ACC112 (cell line): ENCODE measurements around the gene LIG3.
"Not testable (repeated sequence)": the region's sequence is repeated elsewhere in the genome, so short reads cannot be mapped to it uniquely, and the experiment has no call there.

ENCODE experiments used
- H2AFZ ChIP-seq: fragments of 200-600 bp; sonication (generic); one replicate; pipeline ENCODE4 v1.6.0; 2017; ENCODE audit warnings: antibody characterized with exemption, low read length; ENCODE audit not compliant: unreplicated experiment
- H3K27ac ChIP-seq: fragments of 200-600 bp; sonication (generic); 2 replicates; pipeline ENCODE4 v1.5.1; 2014; ENCODE audit warnings: low read depth, mild to moderate bottlenecking, antibody characterized with exemption, low read length, moderate library complexity
- H3K27me3 ChIP-seq: fragments of 200-600 bp; sonication (generic); 2 replicates; pipeline ENCODE4 v1.6.1; 2014; ENCODE audit warnings: mild to moderate bottlenecking, antibody characterized with exemption, low read length, moderate library complexity, mixed read lengths; ENCODE audit not compliant: insufficient read depth
- H3K36me3 ChIP-seq: fragments of 200-600 bp; sonication (generic); 2 replicates; pipeline ENCODE4 v1.6.1; 2016; ENCODE audit warnings: mild to moderate bottlenecking, antibody characterized with exemption, low read length, moderate library complexity, mixed read lengths; ENCODE audit not compliant: insufficient read depth
- H3K4me1 ChIP-seq: fragments of 200-600 bp; sonication (generic); one replicate; pipeline ENCODE4 v1.6.1; 2016; ENCODE audit warnings: low read length, mixed read lengths; ENCODE audit not compliant: insufficient read depth, unreplicated experiment, control insufficient read depth
- H3K4me3 ChIP-seq: fragments of 200-600 bp; sonication (generic); 2 replicates; pipeline ENCODE4 v1.5.1; 2014; ENCODE audit warnings: mild to moderate bottlenecking, low read depth, low read length
- H3K79me2 ChIP-seq: fragments of 200-600 bp; sonication (generic); one replicate; pipeline ENCODE4 v1.6.0; 2016; ENCODE audit warnings: low read length; ENCODE audit not compliant: control insufficient read depth, unreplicated experiment, insufficient read depth

LIG3 gene

DNA sequence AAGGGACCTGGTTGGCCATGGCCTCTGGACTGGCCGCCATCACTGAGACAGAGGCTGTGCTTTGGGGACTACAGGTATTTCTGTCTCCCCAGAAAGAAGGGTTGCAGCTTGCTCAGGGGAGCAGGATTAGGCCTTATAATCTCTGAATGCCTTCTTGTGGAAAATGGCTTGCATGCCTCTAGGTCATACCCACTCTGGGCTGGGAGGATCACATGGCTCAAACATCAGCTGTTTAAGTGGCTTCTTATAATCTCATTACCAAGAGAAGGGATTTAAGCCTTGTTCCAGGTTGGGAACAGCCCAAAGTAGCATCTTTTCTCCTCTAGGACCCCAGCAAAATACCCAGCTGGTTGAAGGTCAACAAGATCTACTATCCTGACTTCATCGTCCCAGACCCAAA, 19.1 kb downstream of the LIG3 start:
- H3K79me2 ChIP-seq = no peaks in the 10 kb centered on the region
- peaks cover 11% of the 10 kb centered on the region for H3K4me1 ChIP-seq
- H3K4me3 ChIP-seq = no peak overlapping the region
- H3K36me3 ChIP-seq = no peaks in the 10 kb centered on the region
- no peak overlapping the region for H3K27ac ChIP-seq
- no peak overlapping the region for H2AFZ ChIP-seq
- no peaks in the 10 kb centered on the region for H3K27me3 ChIP-seq

DNA sequence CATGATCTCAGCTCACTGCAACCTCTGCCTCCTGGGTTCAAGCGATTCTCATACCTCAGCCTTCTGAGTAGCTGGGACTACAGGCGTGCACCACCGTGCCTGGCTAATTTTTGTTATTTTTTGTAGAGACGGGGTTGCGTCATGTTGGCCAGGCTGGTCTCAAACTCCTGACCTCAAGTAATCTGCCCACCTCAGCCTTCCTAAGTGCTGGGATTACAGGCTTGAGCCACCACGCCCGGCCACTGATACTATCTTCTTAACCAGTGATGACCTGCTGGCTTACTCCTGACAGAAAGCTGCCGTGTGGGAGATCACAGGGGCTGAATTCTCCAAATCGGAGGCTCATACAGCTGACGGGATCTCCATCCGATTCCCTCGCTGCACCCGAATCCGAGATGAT, 20.7 kb downstream of the LIG3 start:
- not testable (repeated sequence) for H3K27ac ChIP-seq, H3K36me3 ChIP-seq

DNA sequence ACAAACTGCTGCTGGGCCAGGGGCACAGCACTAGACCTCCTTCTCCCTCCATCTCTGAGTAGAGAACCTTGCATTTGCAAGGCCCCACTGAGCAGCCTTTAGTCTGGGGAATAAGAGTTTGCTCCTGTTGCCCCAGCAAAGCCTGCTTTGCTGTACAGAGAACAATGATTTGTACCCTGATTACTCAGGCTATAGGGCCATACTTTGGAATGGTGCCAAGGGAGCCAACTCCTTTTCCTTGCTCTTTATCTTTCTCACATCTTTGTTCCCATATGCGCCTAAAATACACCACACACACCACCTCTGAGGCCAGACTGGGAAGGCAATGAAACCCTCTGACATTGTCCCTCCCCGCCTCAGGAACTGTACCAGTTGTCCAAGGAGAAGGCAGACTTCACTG, 21.2 kb downstream of the LIG3 start:
- no peak overlapping the region for H2AFZ ChIP-seq
- peaks cover 11% of the 10 kb centered on the region for H3K4me1 ChIP-seq
- H3K27ac ChIP-seq = no peak overlapping the region
- no peak overlapping the region for H3K4me3 ChIP-seq
- no peaks in the 10 kb centered on the region for H3K36me3 ChIP-seq
- H3K79me2 ChIP-seq = no peaks in the 10 kb centered on the region
- H3K27me3 ChIP-seq = no peaks in the 10 kb centered on the region

More for the DNA sequence above, 20.7 kb downstream of the LIG3 start:
- H3K27me3 ChIP-seq, H2AFZ ChIP-seq, H3K79me2 ChIP-seq, H3K4me3 ChIP-seq: not testable (repeated sequence)
- H3K4me1 ChIP-seq = peaks cover 11% of the 10 kb centered on the region

DNA sequence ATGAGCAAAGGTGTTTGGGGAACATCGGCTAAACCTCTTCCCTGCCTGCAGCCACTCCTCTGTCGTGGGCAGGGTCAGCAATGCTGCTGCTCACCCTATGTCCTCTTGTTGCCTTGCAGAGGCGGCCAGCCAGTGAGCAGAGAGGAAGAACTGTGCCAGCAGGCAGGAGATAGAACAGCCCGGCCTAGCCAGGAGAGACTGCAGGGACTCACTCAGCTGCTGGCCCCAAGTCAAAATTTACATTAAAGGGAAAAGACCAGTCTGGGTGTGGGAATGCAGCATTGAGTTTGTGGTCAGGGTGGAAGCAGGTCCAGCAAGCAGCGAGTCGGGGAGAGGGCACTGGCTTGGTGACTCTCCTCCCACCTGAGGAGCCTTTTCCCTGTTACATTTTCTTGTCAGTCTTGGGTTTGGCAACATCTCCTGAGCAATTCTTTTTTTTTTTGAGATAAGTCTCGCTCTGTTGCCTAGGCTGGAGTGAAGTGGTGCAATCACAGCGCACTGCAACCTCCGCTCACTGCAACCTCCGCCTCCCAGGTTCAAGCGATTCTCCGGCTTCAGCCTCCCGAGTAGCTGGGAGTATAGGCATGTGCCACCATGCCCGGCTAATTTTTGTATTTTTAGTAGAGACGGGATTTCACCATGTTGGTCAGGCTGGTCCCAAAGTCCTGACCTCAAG, 22.7 kb downstream of the LIG3 start:
- Histone ChIP-seq H3K27me3 (no peaks in the 10 kb centered on the region), H3K79me2 (no peaks in the 10 kb centered on the region), H3K36me3 (peaks cover under 1% of the 10 kb centered on the region; the same call in 1 of the 2 replicates), H3K27ac (no peak overlapping the region), H3K4me3 (no peak overlapping the region), H3K4me1 (peaks cover 14% of the 10 kb centered on the region), H2AFZ (no peak overlapping the region)

DNA sequence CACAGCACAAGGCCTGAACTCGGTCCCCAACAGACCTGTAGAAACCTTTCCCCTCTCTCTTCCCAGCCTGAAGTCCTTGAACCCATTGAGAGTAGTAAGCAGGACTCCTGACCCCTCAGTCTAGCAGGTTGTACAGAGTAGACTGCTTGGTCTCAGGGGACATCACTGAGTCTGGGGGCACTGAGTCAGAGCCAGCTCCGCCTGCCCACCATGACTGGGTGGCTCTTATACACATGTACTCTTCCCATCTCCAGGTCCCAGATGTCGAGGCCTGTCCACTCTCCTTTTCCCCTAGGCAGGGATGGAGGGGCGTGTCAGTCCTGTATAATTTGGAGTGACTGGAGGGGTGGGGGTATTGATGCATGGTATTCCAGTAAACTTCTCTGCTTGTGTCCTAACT, 23.5 kb downstream of the LIG3 start:
- Histone ChIP-seq H2AFZ (no peak overlapping the region), H3K36me3 (peaks cover 3% of the 10 kb centered on the region; the same call in 1 of the 2 replicates), H3K27me3 (no peaks in the 10 kb centered on the region), H3K79me2 (no peaks in the 10 kb centered on the region), H3K27ac (no peak overlapping the region), H3K4me1 (peaks cover 14% of the 10 kb centered on the region), H3K4me3 (no peak overlapping the region)

DNA sequence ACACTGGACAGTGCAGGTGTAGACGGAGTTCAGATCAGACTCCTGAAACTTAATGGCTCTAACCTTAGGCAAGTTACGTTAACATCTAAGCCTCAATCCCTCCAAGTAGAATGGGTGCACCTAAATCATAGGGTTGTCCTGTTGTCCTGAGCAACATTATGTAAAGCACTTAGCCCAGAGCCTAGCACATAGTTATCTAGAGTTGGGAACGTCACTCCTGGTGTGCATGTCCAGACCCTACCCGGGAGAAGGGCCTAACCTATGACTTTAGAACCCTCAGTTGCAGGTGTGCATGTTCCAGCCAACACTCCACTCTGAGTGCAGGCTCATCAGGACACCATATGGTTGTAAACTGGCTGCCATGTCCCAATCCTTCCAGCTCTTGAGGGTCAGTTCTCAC, 26.0 kb downstream of the LIG3 start:
- no peak overlapping the region for H3K27ac ChIP-seq
- peaks cover 3% of the 10 kb centered on the region; the same call in 1 of the 2 replicates for H3K36me3 ChIP-seq
- peaks cover 9% of the 10 kb centered on the region for H3K4me1 ChIP-seq
- H2AFZ ChIP-seq = no peak overlapping the region
- H3K27me3 ChIP-seq = no peaks in the 10 kb centered on the region
- no peaks in the 10 kb centered on the region for H3K79me2 ChIP-seq
- H3K4me3 ChIP-seq = no peak overlapping the region

DNA sequence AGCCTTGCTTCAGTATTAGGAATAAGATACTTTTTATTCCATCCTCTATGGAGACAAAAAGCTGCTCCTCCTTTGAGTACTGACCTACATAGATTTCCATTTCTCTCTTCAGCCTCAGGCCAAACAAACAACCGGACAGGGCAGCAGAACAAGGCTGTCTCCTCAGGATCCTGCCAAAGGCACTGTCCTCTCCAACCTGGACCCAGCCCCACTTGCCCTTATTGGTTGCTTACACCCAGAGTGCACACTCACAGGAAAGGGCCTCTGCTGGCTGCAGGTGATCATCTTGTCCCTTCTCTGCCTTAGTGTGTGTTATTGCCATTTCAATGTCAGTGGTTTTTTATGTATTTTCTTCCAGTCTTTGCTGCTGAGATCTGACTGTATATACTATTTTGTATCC, 26.6 kb downstream of the LIG3 start:
- H3K79me2 ChIP-seq = no peaks in the 10 kb centered on the region
- H3K36me3 ChIP-seq = peaks cover 7% of the 10 kb centered on the region; the same call in 1 of the 2 replicates
- no peak overlapping the region for H3K4me3 ChIP-seq
- no peaks in the 10 kb centered on the region for H3K27me3 ChIP-seq
- peaks cover 5% of the 10 kb centered on the region for H3K4me1 ChIP-seq
- H3K27ac ChIP-seq = no peak overlapping the region
- no peak overlapping the region for H2AFZ ChIP-seq

DNA sequence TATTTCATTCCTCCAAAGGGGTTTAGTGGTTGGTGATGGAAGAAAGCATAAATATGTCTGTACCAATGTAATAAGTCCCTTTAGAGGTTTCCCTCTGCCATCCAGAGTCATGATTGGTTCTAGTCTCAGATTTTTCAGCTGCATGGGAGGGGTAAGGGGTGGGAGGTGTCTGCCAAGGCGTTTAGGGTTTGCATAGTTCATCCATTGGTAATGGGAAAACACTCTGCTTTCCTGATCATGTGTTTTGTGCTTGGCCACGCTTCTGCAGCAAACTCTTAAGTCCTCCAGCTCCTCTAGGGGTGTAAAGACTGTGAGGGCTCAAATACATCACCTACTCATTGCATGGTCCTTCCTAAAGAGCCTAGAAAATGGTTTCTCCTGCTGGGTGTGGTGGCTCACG, 29.8 kb downstream of the LIG3 start:
- H2AFZ ChIP-seq = no peak overlapping the region
- H3K4me1 ChIP-seq = peaks cover 2% of the 10 kb centered on the region
- no peak overlapping the region for H3K27ac ChIP-seq
- no peak overlapping the region for H3K4me3 ChIP-seq
- H3K36me3 ChIP-seq = peaks cover 12% of the 10 kb centered on the region; the same call in 1 of the 2 replicates
- H3K79me2 ChIP-seq = no peaks in the 10 kb centered on the region
- no peaks in the 10 kb centered on the region for H3K27me3 ChIP-seq

DNA sequence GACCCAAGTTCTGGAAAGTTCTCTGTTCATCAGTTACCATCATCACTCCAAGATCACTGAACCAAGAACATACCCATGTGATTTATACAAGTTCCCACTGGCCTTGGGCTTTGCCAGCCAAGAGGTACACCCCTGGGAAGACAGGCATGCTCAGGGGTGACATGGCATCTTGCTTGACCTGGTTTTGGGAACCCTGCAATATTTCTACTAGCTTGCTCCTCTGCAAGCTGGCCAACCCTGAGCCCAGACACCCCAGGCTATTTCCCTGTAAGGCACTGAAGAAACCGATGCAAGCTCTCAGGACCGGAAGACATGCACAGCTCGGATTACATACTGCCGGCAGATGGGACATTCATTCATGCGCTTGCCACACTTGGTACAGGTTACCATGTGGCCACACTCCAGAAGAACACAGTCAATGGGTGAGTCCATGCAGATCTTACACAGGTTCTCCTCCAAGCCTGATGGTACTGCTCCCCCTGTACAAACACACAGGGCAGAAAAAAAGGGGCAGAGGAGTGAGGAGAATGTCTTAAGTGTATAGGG, 31.4 kb downstream of the LIG3 start:
- no peaks in the 10 kb centered on the region for H3K27me3 ChIP-seq
- no peaks in the 10 kb centered on the region for H3K79me2 ChIP-seq
- peaks cover 2% of the 10 kb centered on the region for H3K4me1 ChIP-seq
- H3K4me3 ChIP-seq = no peak overlapping the region
- no peak overlapping the region for H2AFZ ChIP-seq
- H3K36me3 ChIP-seq = peaks cover 13% of the 10 kb centered on the region; the same call in 1 of the 2 replicates
- H3K27ac ChIP-seq = no peak overlapping the region

DNA sequence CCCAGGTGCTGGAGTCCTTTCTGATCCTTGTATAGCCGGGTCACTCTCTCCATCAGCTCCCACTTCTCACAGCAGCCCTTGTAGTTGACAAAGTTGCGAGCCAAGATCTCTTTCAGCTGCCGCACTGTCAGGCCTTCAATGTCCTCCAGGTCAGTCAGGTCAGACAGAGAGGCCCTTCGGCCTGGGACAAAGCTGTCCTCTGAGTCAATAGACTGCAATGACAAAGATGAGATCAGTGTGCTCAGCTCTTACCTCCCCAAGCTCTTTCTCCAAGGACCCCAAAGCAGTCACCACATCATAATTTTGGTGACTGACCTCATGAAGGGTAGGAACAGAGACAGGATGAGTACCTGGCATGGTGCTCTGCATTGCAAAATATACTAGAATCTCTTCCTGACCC, 36.1 kb downstream of the LIG3 start:
- peaks cover 1% of the 10 kb centered on the region for H3K4me1 ChIP-seq
- no peak overlapping the region for H3K4me3 ChIP-seq
- no peaks in the 10 kb centered on the region for H3K27me3 ChIP-seq
- H3K27ac ChIP-seq = no peak overlapping the region
- peaks cover 15% of the 10 kb centered on the region; the same call in 1 of the 2 replicates for H3K36me3 ChIP-seq
- H2AFZ ChIP-seq = no peak overlapping the region
- no peaks in the 10 kb centered on the region for H3K79me2 ChIP-seq

DNA sequence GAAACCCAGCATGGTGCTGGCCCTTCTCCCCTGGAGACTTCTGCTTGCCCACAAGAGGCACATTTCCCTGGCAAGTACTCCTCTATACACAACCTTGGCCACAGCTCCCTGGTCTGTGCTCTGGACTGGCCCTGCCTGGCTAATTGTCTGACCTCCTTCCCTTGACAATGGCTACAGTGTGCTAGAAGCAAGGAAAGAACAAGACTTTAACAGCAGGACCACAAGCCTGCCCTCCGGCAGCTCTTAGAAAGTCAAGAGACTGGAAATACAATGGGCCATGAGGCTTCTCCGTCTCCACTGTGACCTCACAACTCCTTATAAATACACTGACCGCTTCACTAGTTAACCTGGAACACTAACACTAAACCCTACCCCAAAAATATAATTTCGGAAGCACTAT, 36.7 kb downstream of the LIG3 start:
- Histone ChIP-seq H3K36me3 (peaks cover 10% of the 10 kb centered on the region; the same call in 1 of the 2 replicates), H3K79me2 (no peaks in the 10 kb centered on the region), H3K4me1 (peaks cover 8% of the 10 kb centered on the region), H2AFZ (no peak overlapping the region), H3K27me3 (no peaks in the 10 kb centered on the region), H3K27ac (no peak overlapping the region), H3K4me3 (no peak overlapping the region)
